SK-N-SH (cell line): ENCODE data around the gene TIMM17B. TPM values are rescaled to one million over a fixed set of nuclear protein-coding genes. Genes with fewer than 3 reads are reported as not detected.
"Not testable (repeated sequence)": the region's sequence is repeated elsewhere in the genome, so short reads cannot be mapped to it uniquely, and the experiment has no call there.

Source experiments
- CTCF ChIA-PET: fragments of 300-600, 350-600 bp; formaldehyde crosslinking; extraction: SDS; loops from one replicate; lab custom pipeline; 2021; lab: Yijun Ruan, JAX
- POLR2A ChIA-PET: fragments of 350-600 bp; sonication (Branson Sonifier 250); formaldehyde crosslinking; extraction: SDS; loops from one replicate; lab custom pipeline; 2020; ENCODE audit warnings: antibody characterized with exemption, inconsistent platforms; lab: Yijun Ruan, JAX
- DNase-seq: peaks from one replicate; pipeline ENCODE4 v3.0.0; 2012
- H2AFZ ChIP-seq: fragments of 200-600 bp; sonication (generic); 2 replicates; pipeline ENCODE4 v1.8.1; 2016; ENCODE audit warnings: antibody characterized with exemption, mild to moderate bottlenecking, low read depth
- H3F3A ChIP-seq: fragments of 200-600 bp; sonication (generic); replicated peaks from 2 replicates; pipeline ENCODE3; 2016; ENCODE audit warnings: antibody characterized with exemption, mild to moderate bottlenecking; ENCODE audit not compliant: insufficient read depth
- H3K27ac ChIP-seq, 2 experiments: fragments of 200-500 bp in 1 of 2; fragments of 200-600 bp in 1 of 2; sonication (Bioruptor generic) in 1 of 2; sonication (generic), shearing (Covaris generic) in 1 of 2; 2 replicates each; pipeline versions ENCODE4 v1.5.1 to v1.6.1; 2014 to 2016; ENCODE audit warnings: low read depth in 2 of 2, inconsistent platforms in 1 of 2, low read length in 1 of 2, mild to moderate bottlenecking in 1 of 2, mixed read lengths in 1 of 2
- H3K27me3 ChIP-seq: fragments of 200-600 bp; sonication (generic), shearing (Covaris generic); 2 replicates; pipeline ENCODE4 v1.6.1; 2016; ENCODE audit warnings: mixed run types; ENCODE audit not compliant: insufficient read depth
- H3K36me3 ChIP-seq, 2 experiments: fragments of 200-500 bp in 1 of 2; fragments of 200-600 bp in 1 of 2; sonication (Bioruptor generic) in 1 of 2; sonication (generic) in 1 of 2; replicated peaks in 1 of 2; 2 replicates each; pipeline versions ENCODE3 to v1.5.1; 2014 to 2016; ENCODE audit warnings: low read length in 1 of 2, mild to moderate bottlenecking in 1 of 2; ENCODE audit not compliant: insufficient read depth in 2 of 2, control insufficient read depth in 1 of 2
- H3K4me1 ChIP-seq, 2 experiments: fragments of 200-500 bp in 1 of 2; fragments of 200-600 bp in 1 of 2; sonication (Bioruptor generic) in 1 of 2; sonication (generic), shearing (Covaris generic) in 1 of 2; 2 replicates each; pipeline versions ENCODE4 v1.5.1 to v1.6.1; 2014 to 2016; ENCODE audit warnings: low read depth in 1 of 2, low read length in 1 of 2, mixed run types in 1 of 2; ENCODE audit not compliant: insufficient read depth in 2 of 2, control insufficient read depth in 1 of 2
- H3K4me2 ChIP-seq: fragments of 200-600 bp; sonication (generic), shearing (Covaris generic); 2 replicates; pipeline ENCODE4 v1.6.1; 2017; ENCODE audit warnings: mixed run types
- H3K4me3 ChIP-seq, 2 experiments: fragments of 200-500 bp in 1 of 2; fragments of 200-600 bp in 1 of 2; sonication (Bioruptor generic) in 1 of 2; sonication (generic), shearing (Covaris generic) in 1 of 2; 2 replicates each; pipeline versions ENCODE4 v1.5.1 to v1.8.1; 2014 to 2016; ENCODE audit warnings: low read depth in 2 of 2, inconsistent platforms in 1 of 2, low read length in 1 of 2, mild to moderate bottlenecking in 1 of 2, mixed read lengths in 1 of 2, moderate library complexity in 1 of 2
- H3K79me2 ChIP-seq: fragments of 200-600 bp; sonication (generic); 2 replicates; pipeline ENCODE4 v1.8.1; 2017; ENCODE audit warnings: mild to moderate bottlenecking; ENCODE audit not compliant: insufficient read depth
- H3K9ac ChIP-seq: fragments of 200-600 bp; sonication (generic); 2 replicates; pipeline ENCODE4 v1.6.1; 2017; ENCODE audit warnings: mixed run types
- H3K9me2 ChIP-seq: fragments of 200-600 bp; sonication (generic); 2 replicates; pipeline ENCODE4 v1.6.1; 2017; ENCODE audit warnings: mixed run types
- H3K9me3 ChIP-seq: fragments of 200-600 bp; sonication (generic); 2 replicates; pipeline ENCODE4 v1.6.1; 2017; ENCODE audit warnings: mixed run types, mild to moderate bottlenecking, moderate library complexity
- H4K20me1 ChIP-seq: fragments of 200-600 bp; sonication (generic); 2 replicates; pipeline ENCODE4 v1.6.1; 2017; ENCODE audit warnings: mild to moderate bottlenecking, mixed run types; ENCODE audit not compliant: insufficient read depth
- CTCF ChIP-seq: fragments of 200-600 bp; sonication (generic); IDR thresholded peaks from 2 replicates; pipeline ENCODE4 v1.6.1; 2017; ENCODE audit warnings: antibody characterized with exemption, mild to moderate bottlenecking, moderate library complexity
- MXI1 ChIP-seq: IDR thresholded peaks from 2 replicates; pipeline ENCODE4 v1.6.1; 2012; ENCODE audit warnings: mild to moderate bottlenecking, low read depth, low read length, improper control_type of control experiment
- RAD21 ChIP-seq: IDR thresholded peaks from 2 replicates; pipeline ENCODE4 v1.6.1; 2012; ENCODE audit warnings: mild to moderate bottlenecking, low read length
- WGBS: methylation state at CpG from one replicate; pipeline ENCODE4 v1.1.6; 2017; ENCODE audit warnings: low lambda C conversion rate; 5-methylcytosine and 5-hydroxymethylcytosine counted together
- polyA plus RNA-seq, 3 experiments: library from polyadenylated mRNA; depleted of rRNA; stranded (reverse); fragments of >200 nt; gene quantifications; 2 replicates each; pipeline ENCODE4 v1.2.3, GENCODE V29; 2012

The TIMM17B gene
- polyA plus RNA-seq, 1 of the 3 experiments (the other 2 are of a cell fraction) = 87.0 TPM

- Histone ChIP-seq H3K36me3 (no peaks in the 10 kb centered on the region), H3K9me3 (no peaks in the 10 kb centered on the region), H3K27me3 (peaks cover 37% of the 10 kb centered on the region; the same call in 1 of the 2 replicates), H3K4me1 (no peaks in the 10 kb centered on the region), H3K4me3 (no peak overlapping the region), H3K9me2 (no peaks in the 10 kb centered on the region), H3K79me2 (no peaks in the 10 kb centered on the region), H2AFZ (no peak overlapping the region)
- POLR2A ChIA-PET = no interaction called here
- CTCF ChIA-PET = no interaction called here
- TF ChIP-seq MXI1 (no peak), CTCF (peak; percentile 35; the same call in 1 of the 2 replicates), RAD21 (peak; percentile 38)
- TF ChIP-seq, all 33 proteins: peak for 2
- Histone ChIP-seq H4K20me1 (no peaks in the 10 kb centered on the region), H3F3A (no peaks in the 10 kb centered on the region), H3K4me2 (no peak overlapping the region), H3K9ac (no peak overlapping the region), H3K27ac (no peak overlapping the region)
- no peak for DNase-seq
- WGBS = 25% methylated on average over 5 of the region's 5 CpGs
These were observed 42.7 kb downstream of the TIMM17B start for GRCh38 chrX:48854898-48855297.

- DNase-seq, H3K4me2 ChIP-seq, H3K36me3 ChIP-seq, POLR2A ChIA-PET, H3K27ac ChIP-seq, H2AFZ ChIP-seq, CTCF ChIA-PET, H3K9me2 ChIP-seq, H3K4me1 ChIP-seq, H4K20me1 ChIP-seq, H3F3A ChIP-seq, H3K9ac ChIP-seq, H3K4me3 ChIP-seq, H3K9me3 ChIP-seq, H3K79me2 ChIP-seq: not testable (repeated sequence)
- peaks cover 44% of the 10 kb centered on the region; the same call in 1 of the 2 replicates for H3K27me3 ChIP-seq
- WGBS = 37% methylated on average over 7 of the region's 12 CpGs
These were observed 43.3 kb downstream of the TIMM17B start for GRCh38 chrX:48854121-48854804.

- H3K36me3 ChIP-seq, H2AFZ ChIP-seq, H3K4me2 ChIP-seq, H3K9ac ChIP-seq, H3K9me3 ChIP-seq, H3K27ac ChIP-seq, H3F3A ChIP-seq, H4K20me1 ChIP-seq, H3K79me2 ChIP-seq, POLR2A ChIA-PET, H3K9me2 ChIP-seq, H3K4me1 ChIP-seq, CTCF ChIA-PET, DNase-seq, H3K4me3 ChIP-seq: not testable (repeated sequence)
- H3K27me3 ChIP-seq = peaks cover 50% of the 10 kb centered on the region; the same call in 1 of the 2 replicates
These were observed 44.1 kb downstream of the TIMM17B start for GRCh38 chrX:48853494-48853893.
